NB4 (cell line): ENCODE results near the gene CATSPERB.

Source experiments
- DNase-seq: peaks from one replicate; pipeline ENCODE4 v3.0.0; 2010; ENCODE audit warnings: low read depth
- H3K4me3 ChIP-seq: one replicate; pipeline ENCODE4 v1.5.1; 2011; ENCODE audit warnings: mild to moderate bottlenecking, low read depth, low read length, moderate library complexity
- MYC ChIP-seq: IDR thresholded peaks from 2 replicates; pipeline ENCODE4 v1.6.1; 2011; ENCODE audit warnings: low read depth, low read length
- POLR2A ChIP-seq: IDR thresholded peaks from 2 replicates; pipeline ENCODE4 v1.6.1; 2011; ENCODE audit warnings: mild to moderate bottlenecking; ENCODE audit not compliant: insufficient read length; ENCODE audit errors: extremely low read depth
- TF ChIP-seq, protein P1 (sequence below): IDR thresholded peaks from 2 replicates; pipeline ENCODE4 v1.6.1; 2011; ENCODE audit warnings: low read depth, low read length
- TF ChIP-seq, protein P2 (sequence below): IDR thresholded peaks from one replicate; pipeline ENCODE4 v1.5.1; 2012; ENCODE audit warnings: low read depth, low read length

Gene CATSPERB

DNA sequence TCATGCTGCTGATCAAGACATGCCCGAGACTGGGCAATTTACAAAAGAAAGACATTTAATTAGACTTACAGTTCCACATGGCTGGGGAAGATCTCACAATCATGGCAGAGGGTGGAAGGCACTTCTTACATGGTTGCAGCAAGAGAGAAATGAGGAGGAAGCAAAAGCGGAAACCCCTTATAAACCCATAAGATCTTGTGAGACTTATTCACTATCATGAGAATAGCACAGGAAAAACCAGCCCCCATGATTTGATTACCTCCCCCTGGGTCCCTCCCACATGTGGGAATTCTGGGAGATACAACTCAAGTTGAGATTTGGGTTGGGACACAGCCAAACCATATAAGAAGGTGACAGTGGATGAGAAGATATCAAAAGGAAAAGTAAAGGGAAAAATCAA, 78.4 kb downstream of the CATSPERB start:
- H3K4me3 ChIP-seq: no peak overlapping the region
- no peak for DNase-seq
- TF ChIP-seq, protein P1, sequence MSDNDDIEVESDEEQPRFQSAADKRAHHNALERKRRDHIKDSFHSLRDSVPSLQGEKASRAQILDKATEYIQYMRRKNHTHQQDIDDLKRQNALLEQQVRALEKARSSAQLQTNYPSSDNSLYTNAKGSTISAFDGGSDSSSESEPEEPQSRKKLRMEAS: no peak
- TF ChIP-seq POLR2A: no peak
- no peak for TF ChIP-seq MYC
- TF ChIP-seq, protein P2, sequence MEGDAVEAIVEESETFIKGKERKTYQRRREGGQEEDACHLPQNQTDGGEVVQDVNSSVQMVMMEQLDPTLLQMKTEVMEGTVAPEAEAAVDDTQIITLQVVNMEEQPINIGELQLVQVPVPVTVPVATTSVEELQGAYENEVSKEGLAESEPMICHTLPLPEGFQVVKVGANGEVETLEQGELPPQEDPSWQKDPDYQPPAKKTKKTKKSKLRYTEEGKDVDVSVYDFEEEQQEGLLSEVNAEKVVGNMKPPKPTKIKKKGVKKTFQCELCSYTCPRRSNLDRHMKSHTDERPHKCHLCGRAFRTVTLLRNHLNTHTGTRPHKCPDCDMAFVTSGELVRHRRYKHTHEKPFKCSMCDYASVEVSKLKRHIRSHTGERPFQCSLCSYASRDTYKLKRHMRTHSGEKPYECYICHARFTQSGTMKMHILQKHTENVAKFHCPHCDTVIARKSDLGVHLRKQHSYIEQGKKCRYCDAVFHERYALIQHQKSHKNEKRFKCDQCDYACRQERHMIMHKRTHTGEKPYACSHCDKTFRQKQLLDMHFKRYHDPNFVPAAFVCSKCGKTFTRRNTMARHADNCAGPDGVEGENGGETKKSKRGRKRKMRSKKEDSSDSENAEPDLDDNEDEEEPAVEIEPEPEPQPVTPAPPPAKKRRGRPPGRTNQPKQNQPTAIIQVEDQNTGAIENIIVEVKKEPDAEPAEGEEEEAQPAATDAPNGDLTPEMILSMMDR: no peak

DNA sequence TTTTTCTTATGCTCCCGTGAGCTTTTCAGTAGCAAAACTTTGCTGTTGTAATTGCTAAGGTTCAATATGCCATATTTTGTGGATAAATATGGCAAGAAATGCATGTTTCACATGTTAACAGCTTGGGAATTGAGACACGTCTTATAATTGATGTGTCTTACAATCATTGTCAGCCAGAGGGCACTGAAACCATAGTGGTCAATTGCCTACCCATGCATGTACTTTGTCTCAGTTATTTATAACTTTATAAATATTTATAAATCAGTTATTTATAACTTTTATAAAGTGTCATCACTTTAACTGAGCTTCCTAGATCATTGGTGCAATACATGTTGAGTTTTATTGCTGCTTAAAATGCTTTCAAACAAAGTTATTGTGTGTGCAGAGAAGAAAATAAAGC, 82.0 kb downstream of the CATSPERB start:
- no peak for TF ChIP-seq MYC
- TF ChIP-seq, protein P2: peak; percentile 8
- TF ChIP-seq, protein P1: no peak
- TF ChIP-seq POLR2A: no peak
- peak; percentile 30 for DNase-seq
- H3K4me3 ChIP-seq: no peak overlapping the region

DNA sequence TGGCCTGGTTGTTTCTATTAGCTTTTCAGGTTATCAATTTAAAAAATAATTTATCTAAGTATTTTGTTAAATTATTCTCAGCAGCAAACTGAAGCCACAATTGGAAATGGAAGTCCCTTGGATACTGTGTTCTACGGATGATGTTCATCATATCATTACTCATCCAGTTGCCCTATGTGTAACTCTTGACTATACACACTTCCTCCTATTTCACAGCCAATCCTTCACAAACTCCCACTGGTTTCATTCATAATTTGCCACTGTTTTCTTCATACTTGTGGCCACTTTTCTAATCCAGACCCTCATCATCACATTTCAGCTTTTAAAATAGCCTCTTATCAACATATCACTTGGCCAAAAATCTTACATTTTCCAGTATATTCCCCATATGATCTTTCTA, 84.0 kb downstream of the CATSPERB start:
- TF ChIP-seq MYC: no peak
- TF ChIP-seq, protein P2: no peak
- no peak for DNase-seq
- H3K4me3 ChIP-seq: no peak overlapping the region

DNA sequence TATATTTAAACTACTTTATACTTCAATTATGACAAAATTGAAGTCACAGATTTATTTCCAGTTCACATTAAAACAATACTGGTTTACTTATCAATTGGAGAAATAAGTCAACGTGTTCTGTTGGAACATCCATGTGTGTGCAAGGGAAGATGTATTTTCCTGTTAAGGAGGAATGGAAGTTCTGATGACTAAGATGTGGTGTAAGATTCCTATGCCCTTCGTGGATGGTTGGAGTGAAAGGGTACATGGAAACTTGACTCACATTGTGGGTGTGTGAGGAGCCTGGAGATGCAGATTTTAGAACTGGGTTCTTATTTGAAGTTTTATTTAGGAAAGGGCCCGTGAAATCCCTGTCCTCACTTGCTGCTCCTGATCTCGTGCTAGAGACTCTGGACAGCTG, 95.3 kb downstream of the CATSPERB start:
- TF ChIP-seq, protein P2: no peak
- TF ChIP-seq POLR2A: no peak
- TF ChIP-seq, protein P1: no peak
- no peak for TF ChIP-seq MYC
- no peak for DNase-seq
- H3K4me3 ChIP-seq: no peak overlapping the region

DNA sequence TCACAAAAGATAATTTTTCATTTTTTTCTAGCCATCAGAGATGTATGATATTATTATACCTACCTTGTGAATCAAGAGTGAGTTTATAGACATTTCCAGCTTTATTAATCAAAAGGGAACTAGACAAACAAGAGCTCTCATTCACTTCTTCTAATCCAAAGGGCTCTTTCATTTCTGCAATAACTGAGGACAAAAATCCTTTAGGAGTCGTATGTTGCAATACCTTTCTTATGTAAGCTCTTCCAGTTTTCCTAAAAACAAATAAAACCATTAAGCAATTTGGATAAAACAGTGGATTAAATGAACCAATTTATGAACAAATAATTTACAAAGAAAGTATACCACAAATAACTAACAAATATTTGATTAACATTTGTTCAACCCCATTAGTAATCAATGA, 107.1 kb downstream of the CATSPERB start:
- no peak for TF ChIP-seq MYC
- TF ChIP-seq, protein P1: no peak
- TF ChIP-seq, protein P2: no peak
- TF ChIP-seq POLR2A: no peak
- H3K4me3 ChIP-seq: no peak overlapping the region
- no peak for DNase-seq

DNA sequence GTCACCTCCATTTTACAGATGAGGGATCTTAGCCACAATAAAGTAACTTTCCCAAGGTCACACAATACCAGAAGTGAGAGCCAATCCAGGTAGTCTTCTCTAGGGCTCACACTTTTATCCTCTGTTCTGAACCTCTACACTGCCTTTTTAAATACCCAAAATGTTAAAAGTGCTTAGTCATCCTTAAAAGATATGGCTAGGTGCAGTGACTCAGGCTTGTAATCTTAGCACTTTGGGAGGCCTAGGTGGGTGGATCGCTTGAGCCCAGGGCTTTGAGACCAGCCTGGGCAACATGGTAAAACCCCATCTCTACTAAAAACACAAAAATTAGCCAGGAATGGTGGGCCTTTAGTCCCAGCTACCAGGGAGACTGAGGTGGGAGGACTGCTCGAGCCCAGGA, 117.7 kb downstream of the CATSPERB start:
- TF ChIP-seq POLR2A (no peak), MYC (no peak)
- TF ChIP-seq, protein P2: no peak
- TF ChIP-seq, protein P1: no peak
- no peak overlapping the region for H3K4me3 ChIP-seq
- peak; percentile 2 for DNase-seq
